ENCODE data around the gene KDM4C. TPM values are rescaled to one million over a fixed set of nuclear protein-coding genes. Genes with fewer than 3 reads are reported as not detected.

KDM4C gene
- total RNA-seq, 4 donors from 2014 or later: 39.0 to 113 (median 43.9) TPM

GRCh38 chr9:6959270-6960000 lies 201.7 kb downstream of the KDM4C start:
- no peak overlapping the region for H3K27ac ChIP-seq
- H3K36me3 ChIP-seq: peaks cover 8% of the 10 kb centered on the region
- 85% methylated on average over 5 of the region's 5 CpGs for WGBS
- no peak for DNase-seq (ENCODE audit: low spot score in 2 of 2)
- no peaks in the 10 kb centered on the region for H3K27me3 ChIP-seq
- H3K4me3 ChIP-seq: no peak overlapping the region
- TF ChIP-seq POLR2A (IDR thresholded peaks at IDR 0.05) (no peak), EP300 (IDR thresholded peaks at IDR 0.05) (no peak), POLR2AphosphoS5 (IDR thresholded peaks at IDR 0.05) (no peak)
- TF ChIP-seq, protein P1, sequence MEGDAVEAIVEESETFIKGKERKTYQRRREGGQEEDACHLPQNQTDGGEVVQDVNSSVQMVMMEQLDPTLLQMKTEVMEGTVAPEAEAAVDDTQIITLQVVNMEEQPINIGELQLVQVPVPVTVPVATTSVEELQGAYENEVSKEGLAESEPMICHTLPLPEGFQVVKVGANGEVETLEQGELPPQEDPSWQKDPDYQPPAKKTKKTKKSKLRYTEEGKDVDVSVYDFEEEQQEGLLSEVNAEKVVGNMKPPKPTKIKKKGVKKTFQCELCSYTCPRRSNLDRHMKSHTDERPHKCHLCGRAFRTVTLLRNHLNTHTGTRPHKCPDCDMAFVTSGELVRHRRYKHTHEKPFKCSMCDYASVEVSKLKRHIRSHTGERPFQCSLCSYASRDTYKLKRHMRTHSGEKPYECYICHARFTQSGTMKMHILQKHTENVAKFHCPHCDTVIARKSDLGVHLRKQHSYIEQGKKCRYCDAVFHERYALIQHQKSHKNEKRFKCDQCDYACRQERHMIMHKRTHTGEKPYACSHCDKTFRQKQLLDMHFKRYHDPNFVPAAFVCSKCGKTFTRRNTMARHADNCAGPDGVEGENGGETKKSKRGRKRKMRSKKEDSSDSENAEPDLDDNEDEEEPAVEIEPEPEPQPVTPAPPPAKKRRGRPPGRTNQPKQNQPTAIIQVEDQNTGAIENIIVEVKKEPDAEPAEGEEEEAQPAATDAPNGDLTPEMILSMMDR (IDR thresholded peaks at IDR 0.05): no peak
- no peaks in the 10 kb centered on the region for H3K9me3 ChIP-seq
- H3K4me1 ChIP-seq: peaks cover 5% of the 10 kb centered on the region

GRCh38 chr9:6960777-6961176 lies 203.0 kb downstream of the KDM4C start:
- no peak overlapping the region for H3K4me3 ChIP-seq
- no peak overlapping the region for H3K27ac ChIP-seq
- no peaks in the 10 kb centered on the region for H3K27me3 ChIP-seq
- WGBS: 93% methylated on average over 3 of the region's 3 CpGs
- no peak for DNase-seq (ENCODE audit: low spot score in 2 of 2)
- no peaks in the 10 kb centered on the region for H3K9me3 ChIP-seq
- no peak for TF ChIP-seq EP300 (IDR thresholded peaks at IDR 0.05)
- no peak for TF ChIP-seq POLR2AphosphoS5 (IDR thresholded peaks at IDR 0.05)
- TF ChIP-seq, protein P1 (IDR thresholded peaks at IDR 0.05): no peak
- no peak for TF ChIP-seq POLR2A (IDR thresholded peaks at IDR 0.05)
- peaks cover 8% of the 10 kb centered on the region for H3K36me3 ChIP-seq
- peaks cover 2% of the 10 kb centered on the region for H3K4me1 ChIP-seq

DNA sequence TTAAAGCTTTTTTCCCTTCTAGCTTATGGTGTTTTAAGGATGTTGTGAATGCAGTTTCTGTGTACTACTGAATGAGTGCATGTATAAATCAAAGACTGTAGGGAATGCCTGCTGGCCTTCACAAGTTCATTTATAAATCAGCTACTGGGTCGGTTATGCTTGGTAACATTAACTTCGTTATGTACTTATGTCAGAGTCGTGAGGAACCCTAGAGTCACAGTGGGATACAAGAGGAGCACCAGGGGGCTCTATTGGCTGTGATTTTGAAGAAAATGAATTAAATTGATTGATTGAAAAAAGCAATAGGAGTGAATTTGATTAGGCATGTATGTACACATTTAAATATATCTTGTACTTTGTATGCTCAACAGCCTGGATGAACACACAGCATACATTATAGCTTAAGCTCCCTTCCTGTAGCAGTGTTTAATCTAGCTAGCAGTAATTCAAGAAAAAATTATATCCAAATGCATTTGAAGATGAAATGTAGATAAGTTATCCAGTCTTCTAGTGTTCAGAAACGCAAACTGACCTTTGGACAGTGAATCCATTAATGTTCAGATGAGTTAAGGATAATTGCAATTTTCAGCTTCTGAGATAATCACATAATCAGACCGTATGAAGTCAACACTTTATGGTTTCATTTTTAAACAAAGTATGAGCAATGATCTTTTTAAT lies 204.2 kb downstream of the KDM4C start:
- Histone ChIP-seq H3K4me3 (no peak overlapping the region), H3K27ac (no peak overlapping the region), H3K4me1 (no peaks in the 10 kb centered on the region), H3K36me3 (peaks cover 8% of the 10 kb centered on the region), H3K9me3 (no peaks in the 10 kb centered on the region), H3K27me3 (no peaks in the 10 kb centered on the region)
- no peak for DNase-seq (ENCODE audit: low spot score in 2 of 2)
- WGBS: 90% methylated on average over 5 of the region's 5 CpGs
- TF ChIP-seq, protein P1 (IDR thresholded peaks at IDR 0.05): no peak
- TF ChIP-seq EP300 (IDR thresholded peaks at IDR 0.05) (no peak), POLR2A (IDR thresholded peaks at IDR 0.05) (no peak), POLR2AphosphoS5 (IDR thresholded peaks at IDR 0.05) (no peak)

- WGBS: 100% methylated on average over 1 of the region's 1 CpG
- Histone ChIP-seq H3K9me3 (no peaks in the 10 kb centered on the region), H3K4me1 (no peaks in the 10 kb centered on the region), H3K27me3 (no peaks in the 10 kb centered on the region), H3K36me3 (peaks cover 7% of the 10 kb centered on the region), H3K27ac (no peak overlapping the region), H3K4me3 (no peak overlapping the region)
- TF ChIP-seq, protein P1 (IDR thresholded peaks at IDR 0.05): no peak
- TF ChIP-seq EP300 (IDR thresholded peaks at IDR 0.05) (no peak), POLR2AphosphoS5 (IDR thresholded peaks at IDR 0.05) (no peak), POLR2A (IDR thresholded peaks at IDR 0.05) (no peak)
- no peak for DNase-seq (ENCODE audit: low spot score in 2 of 2)
Observed at GRCh38 chr9:6965566-6965965, 207.8 kb downstream of the KDM4C start.

DNA sequence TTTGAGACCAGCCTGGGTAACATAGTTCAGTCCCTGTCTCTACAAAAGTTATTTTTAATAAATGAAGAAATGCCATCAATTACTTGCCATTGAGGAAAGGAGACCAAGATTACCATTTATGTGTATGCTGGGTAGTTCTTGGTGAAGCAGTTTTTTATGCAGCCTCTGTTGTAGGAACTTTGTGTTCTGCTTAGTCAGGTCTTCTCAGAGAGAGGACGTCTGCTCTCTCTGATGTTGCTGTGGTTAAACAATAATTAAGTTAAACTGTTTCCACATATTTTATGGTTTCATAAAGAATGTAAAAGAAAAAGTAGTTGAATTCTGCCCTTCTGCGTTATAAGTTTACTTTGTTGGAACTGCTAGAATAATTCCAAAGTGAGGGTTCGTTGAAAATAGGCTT lies 210.5 kb downstream of the KDM4C start:
- Histone ChIP-seq H3K4me3 (no peak overlapping the region), H3K36me3 (no peaks in the 10 kb centered on the region), H3K4me1 (no peaks in the 10 kb centered on the region), H3K27ac (no peak overlapping the region), H3K27me3 (no peaks in the 10 kb centered on the region), H3K9me3 (no peaks in the 10 kb centered on the region)
- TF ChIP-seq POLR2AphosphoS5 (IDR thresholded peaks at IDR 0.05) (no peak), POLR2A (IDR thresholded peaks at IDR 0.05) (no peak), EP300 (IDR thresholded peaks at IDR 0.05) (no peak)
- TF ChIP-seq, protein P1 (IDR thresholded peaks at IDR 0.05): no peak
- 38% methylated on average over 3 of the region's 3 CpGs for WGBS
- no peak for DNase-seq (ENCODE audit: low spot score in 2 of 2)
